HG02588 (cell line): ENCODE measurements around the gene PIGC.

Experiments
- ATAC-seq: cut with Tn5 transposase; IDR thresholded peaks from one replicate; pipeline ENCODE4 v1.9.1; 2021; ENCODE audit warnings: mild to moderate bottlenecking, moderate library complexity; ENCODE audit not compliant: unreplicated experiment

PIGC gene

GRCh38 chr1:172443666-172444453, at the start of gene PIGC:
PIGC (minus strand) TSS chr1:172444069; CDS start chr1:172442622, 1,447 bp downstream.
- ATAC-seq: peak; percentile 99

GRCh38 chr1:172492421-172492820, 48.6 kb upstream of the PIGC start:
- ATAC-seq: no peak

- ATAC-seq: no peak
Measured at GRCh38 chr1:172489847-172490246, 46.0 kb upstream of the PIGC start.

DNA sequence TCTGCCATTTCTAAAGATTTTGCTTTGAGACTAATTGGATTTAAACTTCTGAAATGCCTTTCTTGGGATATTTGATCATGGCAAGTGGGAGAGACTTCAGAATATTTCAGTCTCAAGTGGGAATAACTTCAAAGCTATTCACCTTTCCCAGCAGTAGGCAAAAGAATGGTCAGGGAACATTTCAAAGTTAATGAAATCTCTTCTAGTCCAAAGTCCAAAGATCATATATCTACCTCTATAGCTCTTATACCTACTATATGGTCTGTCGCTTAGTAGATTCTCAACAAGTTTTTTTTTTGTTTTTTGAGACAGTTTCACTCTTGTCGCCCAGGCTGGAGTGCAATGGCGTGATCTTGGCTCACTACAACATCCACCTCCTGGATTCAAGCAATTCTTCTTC, 44.5 kb upstream of the PIGC start:
- no peak for ATAC-seq

- ATAC-seq: no peak
Measured at GRCh38 chr1:172487550-172487949, 43.7 kb upstream of the PIGC start.

DNA sequence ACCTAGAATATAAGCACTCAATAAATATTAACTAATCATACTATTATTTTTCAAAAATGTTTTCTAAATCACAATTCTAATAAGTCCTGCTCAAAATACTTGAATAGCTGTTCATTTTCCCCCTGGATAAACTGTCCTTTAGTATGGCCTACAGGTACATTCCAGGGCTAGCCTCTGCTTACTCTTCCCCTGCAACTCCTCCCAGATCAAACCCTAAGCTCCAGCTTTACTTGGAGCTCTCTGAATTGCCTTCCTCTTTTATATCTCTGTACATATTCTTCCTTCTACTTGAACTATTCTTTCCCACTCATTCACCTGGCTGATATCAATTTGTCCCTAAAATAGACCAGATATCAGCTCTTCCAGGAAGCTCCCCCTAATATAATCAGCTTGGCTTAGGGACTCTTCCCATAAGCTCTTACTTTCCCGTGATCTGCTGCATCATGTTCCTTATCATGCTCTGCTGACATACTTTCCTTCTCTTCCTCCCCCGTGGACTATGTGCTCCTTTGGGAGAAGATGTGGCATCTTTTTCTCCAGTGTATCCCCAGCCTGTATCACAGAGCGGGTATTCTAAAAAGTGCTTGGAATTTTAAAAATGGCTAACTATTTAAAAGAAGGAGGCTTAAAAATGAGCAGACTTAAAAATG, 43.1 kb upstream of the PIGC start:
- ATAC-seq: no peak

GRCh38 chr1:172485626-172486025, 41.8 kb upstream of the PIGC start:
- ATAC-seq: no peak

DNA sequence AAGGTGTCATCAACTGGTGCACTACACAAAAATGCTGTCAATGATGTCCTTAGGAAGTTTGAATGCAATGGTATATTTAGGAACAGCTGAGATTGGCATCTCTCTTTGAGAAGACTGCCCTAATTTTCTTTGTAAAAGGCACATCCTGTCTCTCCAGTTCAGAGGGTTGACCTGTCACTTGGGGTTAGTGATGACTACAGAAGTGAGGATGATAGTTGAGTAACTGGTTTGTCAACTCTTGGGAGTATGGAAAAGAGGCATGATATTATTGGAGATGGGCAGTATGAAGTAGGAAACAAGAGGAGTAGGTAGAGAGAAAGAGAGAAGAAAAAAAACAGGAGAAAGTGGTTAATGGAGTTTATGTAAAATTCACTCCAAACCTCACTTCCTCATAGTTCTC, 40.4 kb upstream of the PIGC start:
- no peak for ATAC-seq

GRCh38 chr1:172483448-172483847, 39.6 kb upstream of the PIGC start:
- ATAC-seq: no peak

- no peak for ATAC-seq
Measured at GRCh38 chr1:172482044-172482443, 38.2 kb upstream of the PIGC start.

GRCh38 chr1:172480431-172480830, 36.6 kb upstream of the PIGC start:
- no peak for ATAC-seq

GRCh38 chr1:172478485-172478884, 34.6 kb upstream of the PIGC start:
- ATAC-seq: no peak

GRCh38 chr1:172477741-172478140, 33.9 kb upstream of the PIGC start:
- ATAC-seq: no peak

GRCh38 chr1:172477216-172477615, 33.3 kb upstream of the PIGC start:
- no peak for ATAC-seq

- no peak for ATAC-seq
Measured at GRCh38 chr1:172476218-172476811, 32.4 kb upstream of the PIGC start.

DNA sequence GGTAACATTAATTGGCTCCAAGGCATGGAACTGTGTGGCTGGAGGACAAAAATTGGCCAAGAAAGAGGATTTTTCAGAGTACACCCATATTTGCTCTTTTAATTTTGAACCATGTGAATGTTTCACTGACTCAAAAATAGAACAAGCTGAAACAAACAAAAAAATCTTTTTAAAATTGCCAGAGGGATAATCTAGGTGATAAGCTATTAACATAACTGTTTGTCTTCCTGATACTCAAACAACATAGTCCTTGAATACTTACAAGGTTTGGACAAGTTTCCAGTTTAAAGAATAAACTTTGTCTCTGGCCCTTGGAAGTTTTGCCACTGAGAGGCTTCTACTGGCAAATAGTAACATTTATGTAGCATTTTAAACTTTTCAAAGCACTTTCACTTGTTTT, 30.0 kb upstream of the PIGC start:
- no peak for ATAC-seq

DNA sequence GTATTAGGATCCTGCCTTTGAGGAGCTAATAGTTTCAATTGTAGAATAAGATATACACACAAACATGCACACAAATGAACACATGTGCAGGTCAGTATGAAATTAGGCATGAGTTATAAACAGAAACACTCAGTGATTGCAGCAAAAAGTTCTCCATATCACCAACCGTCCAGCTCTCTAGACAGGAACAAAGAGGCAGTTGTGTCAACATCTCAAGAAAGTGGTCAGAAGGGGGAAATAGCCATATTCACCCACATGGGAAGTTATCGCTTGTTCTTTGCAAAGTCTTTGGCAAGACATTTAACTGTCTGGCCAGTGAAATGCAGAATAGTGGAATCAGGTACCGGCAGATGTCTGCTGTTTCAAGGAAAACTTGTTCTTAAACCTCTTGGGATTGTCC, 29.4 kb upstream of the PIGC start:
- no peak for ATAC-seq

- ATAC-seq: no peak
Measured at GRCh38 chr1:172472495-172472894, 28.6 kb upstream of the PIGC start.

DNA sequence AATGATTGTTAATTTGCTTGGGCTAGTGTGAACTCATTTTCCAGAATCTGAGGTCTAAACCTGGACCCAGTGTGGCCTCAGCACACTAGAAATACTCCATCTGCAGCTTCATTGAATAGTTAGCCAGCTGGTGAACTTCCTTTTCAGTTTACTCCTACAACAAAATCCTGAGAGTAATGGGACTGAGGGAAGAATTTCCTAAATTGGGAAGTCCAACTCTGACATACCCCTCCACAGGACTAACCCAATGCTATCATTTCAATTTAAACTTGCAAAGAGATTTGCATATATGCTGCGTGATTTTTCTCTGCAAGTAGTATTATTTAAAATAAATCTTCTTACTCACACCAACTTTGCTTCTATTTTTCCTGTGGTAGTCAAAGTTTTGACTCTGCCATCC, 27.8 kb upstream of the PIGC start:
- no peak for ATAC-seq

- ATAC-seq: no peak
Measured at GRCh38 chr1:172470149-172470548, 26.3 kb upstream of the PIGC start.

DNA sequence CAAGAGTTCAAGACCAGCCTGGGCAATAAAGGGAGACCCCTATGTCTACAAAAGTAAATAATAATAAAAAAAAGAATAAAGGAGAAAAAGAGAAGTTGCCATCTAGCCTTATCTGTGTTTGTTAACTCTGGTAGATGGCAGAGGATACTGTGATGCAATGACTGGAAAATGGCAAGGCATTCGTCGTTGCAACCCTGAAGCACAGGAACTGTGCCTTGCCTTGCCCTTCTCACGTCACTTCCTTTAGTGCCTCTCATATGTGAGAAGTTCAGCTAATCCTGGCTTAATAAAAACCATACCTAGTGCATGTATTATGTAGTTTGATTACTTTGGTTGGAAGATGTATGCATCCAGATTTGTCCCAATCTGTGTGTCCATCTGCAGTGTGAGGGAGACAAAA, 25.8 kb upstream of the PIGC start:
- ATAC-seq: no peak

DNA sequence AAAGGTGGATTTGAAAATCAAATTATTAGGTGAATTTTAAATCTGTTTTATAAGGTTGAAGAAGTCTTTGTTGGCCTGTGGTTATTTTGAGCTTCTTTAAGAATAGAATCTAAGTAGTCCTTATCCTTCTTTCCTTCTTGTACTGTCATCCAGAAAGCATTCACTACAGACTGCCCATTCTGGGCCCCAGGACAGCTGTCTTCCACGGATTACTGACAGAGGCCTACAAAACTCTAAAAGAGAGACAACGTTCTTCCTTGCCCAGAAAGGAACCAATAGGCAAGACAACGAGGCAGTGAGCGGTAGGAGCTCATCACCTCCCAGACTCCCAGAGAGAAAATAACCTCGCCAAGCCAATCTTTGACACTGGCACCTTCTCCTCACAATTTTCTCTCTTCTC, 24.4 kb upstream of the PIGC start:
- ATAC-seq: no peak
